HG03039 (cell line): Measurements from ENCODE around the gene WNT8B.

Experiments used
- ATAC-seq: cut with Tn5 transposase; IDR thresholded peaks from one replicate; pipeline ENCODE4 v1.9.1; 2021; ENCODE audit warnings: mild to moderate bottlenecking, moderate library complexity; ENCODE audit not compliant: unreplicated experiment

The WNT8B gene

DNA sequence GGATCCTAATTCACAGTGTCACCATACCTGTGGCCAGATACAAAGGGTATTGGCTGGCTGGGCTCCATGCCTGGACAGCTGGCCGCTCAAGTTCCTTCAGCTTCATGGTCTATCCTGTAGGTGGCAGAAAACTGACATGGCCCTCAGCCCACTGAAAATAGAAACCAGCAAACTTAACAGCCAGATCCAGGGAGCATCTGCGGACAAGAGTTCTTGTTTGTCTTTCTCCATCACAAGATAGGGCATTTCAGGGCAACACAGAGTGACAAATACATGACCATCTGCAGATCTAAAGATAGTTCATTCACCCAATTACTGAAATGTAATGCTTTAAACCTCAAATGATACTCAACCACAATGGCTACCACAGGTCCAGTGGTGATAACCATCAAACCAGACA lies 54.0 kb downstream of the WNT8B start:
- no peak for ATAC-seq

DNA sequence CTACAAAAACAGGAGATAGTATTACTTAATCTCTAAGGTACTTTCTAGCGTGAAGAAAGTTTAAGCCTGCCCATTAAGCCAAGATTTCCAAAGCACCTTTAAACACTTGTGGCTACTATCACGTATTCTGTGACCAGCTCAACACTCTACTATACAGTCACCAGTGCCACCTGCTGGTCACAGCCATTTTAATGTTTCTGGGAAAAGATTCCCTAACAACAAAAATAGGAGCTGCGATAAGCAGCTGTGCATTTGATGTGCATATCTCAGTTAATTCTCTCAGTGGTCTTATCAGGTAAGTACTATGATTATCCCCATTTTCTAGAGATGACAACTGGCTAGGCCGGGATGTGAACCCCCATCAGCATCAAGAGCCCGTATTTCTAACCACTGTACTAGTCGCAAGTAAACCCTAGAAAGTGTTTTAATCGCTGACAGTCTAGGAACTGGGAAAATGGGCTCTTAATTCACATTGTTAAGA lies 56.0 kb downstream of the WNT8B start:
- ATAC-seq = no peak

DNA sequence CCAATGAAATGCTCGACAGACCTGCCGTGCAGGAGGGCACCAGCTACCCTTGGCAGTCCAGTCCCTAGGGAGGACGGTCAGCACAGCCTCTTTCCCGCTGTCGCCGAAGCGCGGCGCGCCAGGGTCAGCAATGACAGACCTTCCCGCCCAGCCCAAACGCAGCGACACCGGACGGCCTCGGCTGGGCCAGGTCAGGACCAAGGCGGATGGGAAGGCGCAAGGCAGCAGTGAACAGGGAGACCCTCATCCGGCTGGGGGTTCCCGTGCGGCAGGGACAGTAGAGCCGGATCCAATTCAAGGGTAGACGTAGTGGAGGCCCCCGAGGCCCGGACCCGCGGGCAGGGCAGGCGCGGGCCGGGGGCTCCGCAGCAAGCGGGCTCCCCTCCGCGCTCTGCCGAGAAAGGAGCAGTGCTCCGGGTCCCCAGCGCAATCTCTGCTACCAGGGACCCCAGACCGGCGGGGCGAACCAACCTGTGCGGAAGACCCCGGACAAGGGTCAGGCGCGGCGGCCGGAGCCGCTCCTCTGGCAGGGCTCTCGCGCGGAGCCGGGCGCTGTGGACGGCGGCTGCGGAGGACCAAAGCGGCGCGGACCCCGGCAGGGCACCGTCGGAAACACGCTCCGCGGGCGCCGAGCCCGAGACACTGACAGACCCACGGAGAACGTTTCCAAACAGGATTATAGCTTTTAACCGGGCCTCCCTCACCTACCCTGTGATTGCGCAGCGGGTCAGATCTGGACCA lies 56.7 kb downstream of the WNT8B start, which contains the start of gene SEC31B:
TSS of gene SEC31B (minus strand) at position 551 of the 741 bp plus-strand sequence. CDS start 2,909 bp downstream, outside the sequence.
- no peak for ATAC-seq

DNA sequence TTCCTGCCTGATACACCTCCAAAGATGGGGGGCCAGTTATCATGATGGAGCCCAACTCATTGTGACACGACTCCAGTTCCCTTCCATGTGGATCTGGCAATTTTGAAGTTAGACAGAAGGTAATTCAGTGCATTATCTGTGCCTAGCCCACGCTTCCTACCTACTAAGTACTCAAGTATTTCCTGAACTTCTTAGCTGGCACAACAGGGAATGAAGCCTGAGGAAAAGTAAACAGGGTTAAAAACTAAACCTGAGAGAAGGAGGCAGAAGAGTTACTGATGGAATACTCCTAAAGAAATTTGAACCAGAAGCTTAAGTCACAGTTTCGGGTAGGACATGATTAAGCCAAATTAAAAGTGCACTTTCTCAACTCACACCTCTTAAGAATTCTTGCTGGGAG lies 58.0 kb downstream of the WNT8B start:
- no peak for ATAC-seq

DNA sequence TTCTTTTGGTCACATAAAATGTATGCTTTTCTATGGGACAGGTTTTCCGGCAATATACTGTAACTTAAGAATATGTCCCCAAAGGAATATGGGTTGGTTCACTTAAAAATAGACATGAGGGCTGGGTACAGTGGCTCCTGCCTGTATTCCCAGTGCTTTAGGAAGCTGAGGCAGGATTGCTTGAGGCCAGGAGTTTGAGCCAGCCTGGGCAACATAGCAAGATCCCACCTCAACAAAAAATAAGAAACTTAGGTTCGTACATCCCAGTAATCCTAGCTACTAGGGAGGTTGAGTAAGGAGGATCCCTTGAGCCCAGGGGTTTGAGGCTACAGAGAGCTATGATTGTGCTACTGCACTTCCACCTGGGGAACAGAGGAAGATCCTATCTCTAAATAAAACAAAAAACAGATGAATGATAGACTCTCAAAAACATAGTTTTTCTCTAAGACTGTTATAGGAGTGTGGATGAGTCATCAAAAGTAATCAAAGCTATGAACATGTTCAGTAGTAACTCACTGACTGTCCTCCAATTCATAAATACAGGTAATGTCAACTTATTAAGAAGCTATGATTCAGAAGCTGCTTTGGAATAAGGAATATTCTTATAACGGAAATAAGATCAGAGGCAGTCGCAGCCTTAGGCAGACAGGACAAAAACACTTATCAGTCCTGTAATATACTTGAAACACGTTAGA lies 59.4 kb downstream of the WNT8B start:
- ATAC-seq = no peak

DNA sequence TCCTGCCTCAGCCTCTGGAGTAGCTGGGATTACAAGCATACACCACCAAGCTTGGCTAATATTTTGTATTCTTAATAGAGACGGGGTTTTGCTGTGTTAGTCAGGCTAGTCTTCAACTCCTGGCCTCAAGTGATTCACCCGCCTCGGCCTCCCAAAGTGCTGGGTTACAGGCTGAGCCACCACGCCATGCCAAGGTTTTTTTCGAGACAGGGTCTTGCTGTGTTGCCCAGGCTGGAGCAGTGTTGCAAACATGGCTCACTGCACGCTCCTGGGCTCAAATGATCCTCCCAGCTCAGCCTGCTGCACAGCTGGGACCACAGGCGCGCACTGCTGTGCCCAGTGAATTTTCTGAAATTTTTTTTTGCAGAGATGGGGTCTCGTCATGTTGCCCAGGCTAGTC lies 60.1 kb downstream of the WNT8B start:
- ATAC-seq = no peak

DNA sequence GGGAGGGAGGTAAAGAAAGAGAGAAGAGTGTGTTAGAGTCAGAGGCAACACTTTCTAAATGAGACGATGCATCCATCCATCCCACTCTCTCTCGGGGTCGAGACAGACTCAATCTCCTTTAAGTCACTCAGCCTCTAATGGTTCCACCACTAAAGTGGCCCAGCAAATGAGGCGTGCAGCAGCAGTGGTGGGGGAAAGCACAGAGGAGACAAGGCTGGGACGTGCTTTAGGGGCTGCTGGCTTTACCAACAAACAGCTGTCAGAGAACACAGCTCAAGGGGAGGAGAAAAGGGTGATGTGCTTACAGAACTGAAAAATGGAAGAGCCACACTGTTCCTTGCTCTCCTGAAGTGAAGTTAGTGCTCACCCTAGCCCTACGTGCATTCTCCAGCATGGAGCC lies 61.4 kb downstream of the WNT8B start:
- ATAC-seq = no peak

DNA sequence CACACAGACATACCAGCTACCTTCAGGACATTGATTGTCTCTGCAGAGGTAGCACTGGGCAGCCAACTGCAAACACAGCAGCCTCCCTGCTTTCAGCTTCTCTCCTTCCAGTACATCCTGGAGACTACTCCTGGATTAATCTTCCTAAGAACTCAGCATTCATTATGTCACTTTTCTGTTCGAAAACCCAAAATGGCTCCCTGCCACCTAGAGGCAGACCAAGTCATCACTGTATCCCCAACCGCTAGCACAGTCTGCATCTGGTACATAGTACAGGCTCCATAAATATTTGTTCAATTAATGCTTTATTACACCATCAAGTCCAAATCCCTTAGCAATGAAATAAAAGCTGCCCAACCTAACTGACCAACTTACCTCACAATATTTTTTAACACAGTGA lies 61.8 kb downstream of the WNT8B start:
- ATAC-seq = no peak

DNA sequence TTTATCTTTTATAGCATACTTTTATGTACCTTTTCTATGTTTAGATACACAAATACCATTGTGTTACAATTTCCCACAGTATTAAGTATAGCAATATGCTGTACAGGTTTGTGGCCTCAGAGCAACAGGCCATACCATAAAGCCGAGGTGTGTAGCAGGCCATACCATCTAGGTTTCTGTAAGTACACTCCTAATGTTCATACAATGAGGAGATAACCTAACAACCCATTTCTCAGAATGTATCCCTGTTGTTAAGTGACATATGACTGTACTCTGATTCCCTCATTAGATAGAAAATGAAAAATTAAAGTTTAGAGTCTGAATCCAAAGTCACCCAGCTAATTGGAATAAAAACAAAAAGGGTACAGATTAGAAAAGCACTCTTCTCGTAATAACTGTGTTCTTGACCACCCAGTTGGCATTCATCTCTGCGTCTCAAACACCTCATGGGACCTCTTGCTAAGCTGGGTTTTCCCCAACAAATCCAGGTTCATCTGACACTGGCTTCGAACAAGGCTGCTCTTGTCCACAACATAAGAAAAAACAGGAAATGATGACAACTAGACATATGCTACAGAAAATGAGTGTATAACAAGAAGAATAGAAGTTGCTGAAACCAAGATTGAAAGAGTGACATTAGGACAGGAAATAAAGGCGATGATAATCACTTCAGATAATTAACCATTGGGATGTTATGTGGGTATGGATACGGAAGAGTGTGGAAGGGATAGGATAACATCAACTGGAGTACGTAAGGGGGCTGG lies 65.5 kb downstream of the WNT8B start:
- no peak for ATAC-seq

DNA sequence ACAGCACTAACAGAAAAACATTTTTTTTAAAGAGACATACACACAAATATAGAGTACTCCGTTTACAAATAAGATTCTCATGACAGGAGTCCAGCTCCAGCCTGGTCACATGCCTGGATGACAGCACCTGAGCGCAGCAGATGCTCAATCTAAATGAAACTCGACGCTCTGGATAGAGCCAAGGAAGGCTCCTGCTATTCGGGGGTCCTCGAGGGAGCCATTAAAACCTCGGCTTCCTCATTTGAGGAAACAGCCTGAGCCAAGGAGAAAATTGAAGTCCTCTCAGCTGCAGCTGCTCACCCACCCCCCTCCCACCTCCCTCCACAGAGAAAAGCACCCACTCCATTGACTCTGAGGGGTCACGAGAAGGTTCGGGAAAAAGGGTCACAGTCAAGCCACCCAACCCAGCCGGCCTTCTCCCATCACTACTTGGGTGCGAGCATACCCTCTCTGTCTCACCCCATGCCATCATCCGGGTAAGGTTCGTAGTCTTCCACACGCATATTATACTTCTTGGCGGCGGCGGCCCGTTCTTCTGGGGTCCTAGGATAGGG lies 66.2 kb downstream of the WNT8B start:
- no peak for ATAC-seq

DNA sequence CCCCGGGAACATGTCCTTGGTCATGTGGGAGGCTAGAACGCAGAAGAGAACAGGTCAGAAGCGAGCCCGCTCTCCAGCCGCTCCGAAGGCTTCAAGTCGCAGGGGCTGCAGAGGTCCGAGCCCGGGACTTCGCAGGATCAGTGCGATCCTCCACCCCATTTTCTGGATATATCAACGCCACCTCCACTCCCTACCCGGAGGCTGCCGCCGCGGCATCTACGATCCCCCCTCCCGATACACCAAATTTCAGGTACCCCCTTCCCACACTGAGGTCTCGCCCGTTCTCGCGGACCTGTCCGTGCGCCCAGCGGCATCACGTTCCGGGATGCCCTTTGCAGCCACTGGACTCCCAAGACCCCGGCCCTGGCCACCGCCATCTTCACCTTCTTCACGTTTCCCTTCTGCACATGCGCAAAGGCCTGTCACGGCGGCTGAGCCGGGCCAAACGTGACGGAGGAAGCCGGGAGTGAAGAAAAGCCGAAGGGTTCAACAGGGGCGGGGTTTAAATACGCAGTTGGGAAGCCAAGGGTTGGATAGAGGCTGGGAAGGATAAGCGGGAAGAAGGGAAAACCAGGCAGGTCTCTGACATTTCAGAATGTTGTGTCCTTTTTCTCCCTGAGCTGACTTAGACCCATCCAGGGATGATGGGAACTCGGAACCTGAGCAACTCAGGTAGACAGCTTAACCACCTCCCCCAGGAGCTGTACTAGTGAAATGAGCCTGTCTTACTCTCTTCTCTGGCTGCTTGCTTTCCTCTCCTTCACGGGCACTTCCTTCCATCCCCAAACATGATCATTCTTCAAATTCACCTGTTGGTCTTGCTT lies 66.9 kb downstream of the WNT8B start, which contains the start of gene NDUFB8:
TSS of gene NDUFB8 (minus strand) at position 397 of the 824 bp plus-strand sequence. CDS start at position 377, 20 bp downstream.
- ATAC-seq = no peak

DNA sequence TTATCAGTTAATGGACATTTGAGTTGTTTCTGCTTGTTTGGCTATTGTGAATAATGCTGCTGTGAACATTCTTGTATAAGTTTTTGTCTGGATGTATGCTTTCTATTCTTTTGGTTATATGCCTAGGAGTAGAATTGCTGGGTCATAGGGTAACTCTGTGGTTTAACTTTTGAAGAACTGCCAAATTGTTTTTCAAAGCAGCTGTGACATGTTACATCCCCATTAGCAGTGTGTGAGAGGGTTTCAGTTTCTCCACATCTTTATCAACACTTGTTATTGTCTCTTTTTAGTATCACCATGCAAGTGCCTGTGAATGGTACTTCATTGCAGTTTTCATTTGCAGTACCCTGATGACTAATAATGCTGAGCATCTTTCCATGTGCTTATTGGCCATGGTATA lies 69.0 kb downstream of the WNT8B start:
- ATAC-seq = no peak
